Activated gamma-delta T cell treated with anti-CD3 and anti-CD28 coated beads, Interleukin-2, amount 50 U/mL, for 16 hours (primary cell): Measurements from ENCODE around the gene CAMKMT.

Source experiments
- DNase-seq: peaks from one replicate; pipeline ENCODE4 v3.0.0-alpha.2; 2020; ENCODE audit warnings: low read depth

The CAMKMT gene

DNA sequence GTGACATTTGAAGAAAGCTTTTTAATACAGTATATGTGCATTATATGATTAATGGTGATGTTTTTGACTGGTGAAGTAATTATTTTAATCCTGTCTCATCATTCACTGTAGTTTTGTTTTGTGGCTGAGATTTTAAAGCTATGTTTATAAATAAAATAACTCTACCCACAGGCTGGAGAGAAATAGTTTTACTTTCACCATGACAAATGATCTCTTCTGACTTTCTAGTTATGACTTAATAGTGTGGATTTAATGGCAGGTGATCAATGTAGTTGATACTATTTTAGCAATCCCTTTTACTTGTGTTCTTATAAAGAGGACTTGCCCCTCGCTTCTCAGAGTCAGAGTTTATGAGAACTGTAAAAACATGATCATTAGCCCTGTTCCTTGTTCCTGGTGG, 290.2 kb downstream of the CAMKMT start:
- no peak for DNase-seq

DNA sequence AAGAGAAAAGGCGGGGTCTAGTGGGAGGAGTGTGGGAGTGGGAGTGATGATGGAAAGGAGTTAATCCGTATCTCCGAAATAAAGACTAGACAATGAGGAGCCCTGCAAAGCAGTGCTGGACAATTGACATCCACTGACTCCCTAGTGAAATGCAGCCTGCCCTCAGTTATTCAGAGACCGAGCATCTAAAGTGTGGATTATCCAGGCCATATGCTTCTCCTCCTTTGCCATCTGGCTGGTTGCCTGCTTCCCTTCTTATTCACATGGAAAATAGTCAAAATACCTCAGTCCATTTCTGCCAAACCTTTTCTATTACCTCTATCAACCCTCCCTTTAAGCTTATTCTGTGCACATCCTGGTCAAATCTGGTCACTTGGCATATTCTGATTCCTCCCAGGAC, 291.0 kb downstream of the CAMKMT start:
- DNase-seq, result no peak

DNA sequence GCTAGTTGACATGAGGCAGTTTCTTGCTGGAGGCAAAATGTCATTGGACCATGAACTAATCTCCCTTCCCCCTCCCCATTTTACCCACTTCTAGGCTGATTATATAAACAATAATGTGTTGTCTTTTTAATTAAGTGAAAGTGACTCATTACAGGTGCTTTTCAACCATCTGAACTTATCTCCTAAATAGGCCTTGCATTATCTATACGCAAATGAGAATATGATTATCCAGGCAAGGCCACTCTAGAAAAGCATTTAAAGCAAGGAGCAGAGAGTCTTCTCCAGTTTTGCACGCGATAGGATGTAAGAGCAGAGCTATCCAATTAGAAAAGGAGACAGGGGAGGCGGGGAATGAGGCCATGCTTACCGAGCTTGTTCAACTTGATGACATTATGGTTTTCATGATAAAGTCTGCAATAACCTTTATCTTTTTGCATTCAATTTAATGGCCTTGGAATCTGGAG, 293.7 kb downstream of the CAMKMT start:
- no peak for DNase-seq

DNA sequence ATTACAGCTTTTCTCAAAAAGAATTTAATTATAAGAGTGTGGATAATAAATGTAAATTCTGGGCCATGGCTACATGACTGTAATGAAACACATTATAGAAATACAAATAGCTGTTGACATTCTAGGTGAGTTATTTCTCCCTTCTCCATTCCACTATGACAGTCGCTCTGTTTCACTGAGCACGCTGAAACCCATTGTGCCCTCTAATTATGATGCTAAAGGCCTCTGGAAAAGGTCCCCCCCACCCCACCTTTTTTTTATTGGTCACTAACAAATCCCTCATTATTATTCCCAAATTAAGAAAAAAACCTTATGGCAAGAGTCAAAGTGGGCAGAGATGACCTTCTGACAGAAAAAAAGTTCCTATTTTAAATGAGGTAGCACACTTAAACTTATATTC, 294.7 kb downstream of the CAMKMT start:
- DNase-seq, result no peak

DNA sequence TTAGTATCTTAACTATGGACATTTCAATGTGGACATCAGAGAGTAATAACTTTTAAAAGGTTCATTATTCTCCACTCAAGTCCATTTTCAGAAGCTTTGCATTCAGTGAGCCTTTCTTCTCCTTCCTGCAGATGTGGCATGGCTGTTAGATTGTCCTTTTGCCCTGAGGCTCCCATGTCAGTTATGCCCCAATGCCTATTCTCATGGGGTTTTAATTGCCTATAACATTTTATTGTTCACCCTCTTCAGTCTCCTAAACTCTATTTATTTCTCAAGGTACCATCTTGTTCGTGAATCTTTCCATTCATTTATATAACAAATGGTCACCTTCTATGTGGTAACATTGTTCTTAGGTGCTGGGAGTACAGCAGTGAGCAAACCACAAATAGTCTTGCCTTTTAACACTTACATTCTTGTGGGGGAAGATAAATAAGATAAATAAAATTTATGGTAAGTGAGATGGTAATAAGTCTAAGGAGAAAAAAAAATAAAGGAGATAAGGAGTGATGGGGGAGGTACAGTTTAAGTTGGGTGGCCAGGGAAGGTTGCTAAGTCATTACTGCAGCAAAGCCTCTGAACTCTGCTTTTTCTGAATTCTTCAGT, 301.8 kb downstream of the CAMKMT start:
- DNase-seq, result no peak

DNA sequence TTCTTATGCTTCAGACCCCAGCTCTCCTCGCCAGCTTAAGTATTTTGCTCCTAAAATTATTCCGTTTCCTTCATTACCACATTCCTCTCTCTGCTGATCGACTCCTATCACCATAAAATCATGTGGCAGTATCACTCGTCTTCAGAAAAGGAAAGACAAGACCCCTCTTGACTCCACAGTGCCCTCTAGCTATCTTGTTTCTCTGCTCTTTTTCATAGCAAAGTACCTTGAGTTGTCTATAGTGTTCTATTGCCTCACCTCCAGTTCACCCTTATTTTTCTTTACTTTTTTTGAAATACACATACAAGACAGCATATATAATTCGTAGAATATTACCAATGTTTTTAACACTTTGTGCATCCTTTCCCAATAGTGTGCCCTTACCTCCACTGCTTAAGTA, 306.6 kb downstream of the CAMKMT start:
- no peak for DNase-seq

DNA sequence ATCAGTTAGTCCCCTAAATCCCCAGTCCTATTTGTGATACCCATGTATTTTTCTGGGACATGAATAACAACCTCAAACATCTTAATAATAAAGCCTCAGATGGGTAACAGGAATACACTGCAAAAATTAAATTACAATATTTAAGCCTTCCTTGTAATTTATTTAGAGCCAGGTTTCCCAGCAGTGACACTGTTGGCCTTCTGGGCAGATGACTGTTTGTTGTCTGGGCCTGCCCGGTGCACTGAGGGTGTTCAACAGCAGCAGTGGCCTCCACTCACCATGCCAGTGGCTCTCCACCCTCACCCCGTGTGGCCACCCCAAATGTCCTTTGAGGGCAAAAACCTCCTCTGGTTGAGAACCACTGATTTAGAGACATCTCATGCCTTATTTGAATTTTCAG, 309.5 kb downstream of the CAMKMT start:
- no peak for DNase-seq

DNA sequence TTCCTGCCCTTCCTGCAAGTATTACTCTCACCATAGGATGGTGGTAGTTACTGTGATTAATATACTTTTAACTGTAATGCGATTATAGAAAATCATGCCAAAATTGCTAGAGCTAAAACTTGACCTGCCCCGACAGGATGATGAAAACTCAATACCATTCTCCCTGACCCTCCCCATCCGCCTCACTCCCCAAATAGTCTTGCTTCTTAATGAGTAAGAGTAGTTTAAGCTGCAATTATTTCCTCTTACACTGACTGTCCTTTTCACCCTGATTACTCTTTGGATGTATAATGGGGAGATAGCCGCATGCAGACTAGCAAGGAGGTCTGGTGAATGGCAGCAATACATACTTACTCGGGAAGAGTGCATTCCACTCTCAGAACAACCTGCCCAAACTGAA, 310.2 kb downstream of the CAMKMT start:
- DNase-seq, result no peak

DNA sequence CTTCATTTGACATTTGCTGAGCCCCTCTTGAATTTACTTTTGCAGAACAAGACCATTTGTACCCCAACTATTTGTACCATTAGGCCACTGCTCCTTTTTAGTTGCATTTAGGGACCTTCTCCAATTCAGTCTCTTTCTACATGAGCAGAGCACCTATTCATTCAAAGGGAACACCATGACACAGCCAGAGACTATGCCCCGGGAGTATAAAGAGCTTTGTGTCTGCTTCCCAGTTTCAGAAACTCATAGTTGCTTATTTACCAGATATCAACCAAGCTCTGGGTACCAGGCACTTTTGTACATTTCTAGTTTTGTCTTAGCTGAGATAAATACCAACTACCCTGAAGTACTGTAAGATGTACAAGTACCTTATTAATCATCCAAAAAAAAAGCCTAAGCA, 310.7 kb downstream of the CAMKMT start:
- no peak for DNase-seq

DNA sequence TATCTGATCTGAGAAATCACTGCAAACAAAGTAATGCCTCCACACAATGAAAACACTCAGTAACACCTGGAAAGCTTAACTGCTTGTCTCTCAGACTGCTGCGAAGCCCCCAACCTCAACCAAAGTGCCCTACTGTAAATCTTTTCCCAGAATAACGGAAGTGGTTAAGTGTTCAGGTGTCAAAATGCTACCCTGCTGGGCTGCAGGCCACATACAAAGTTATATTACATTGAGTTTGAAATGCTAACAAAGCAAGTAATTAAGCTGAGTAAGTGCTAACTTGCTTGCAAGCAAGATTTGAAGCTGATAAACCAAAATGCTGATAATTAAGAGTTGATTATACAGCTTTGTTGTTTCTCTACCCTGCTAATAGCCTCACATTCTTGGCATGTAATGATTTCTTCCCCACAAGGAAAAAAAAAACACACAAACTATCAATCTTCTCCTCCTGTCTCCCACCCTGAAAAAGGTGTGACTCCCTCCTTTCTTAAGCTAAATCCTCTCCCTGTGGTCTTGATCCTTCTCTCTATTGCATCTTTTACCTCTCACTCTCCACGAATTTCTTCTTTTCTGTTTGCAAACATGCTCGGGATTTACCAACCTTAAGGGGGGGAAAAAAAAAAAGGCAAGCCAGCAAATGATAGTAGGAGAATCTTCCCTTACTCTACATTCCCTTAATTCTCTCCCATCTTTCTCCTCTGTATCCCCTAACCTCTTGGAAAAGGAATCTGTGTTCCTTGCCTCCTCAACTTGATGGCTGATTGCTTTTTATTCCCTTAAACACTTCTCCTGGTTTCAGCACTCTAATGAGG, 312.9 kb downstream of the CAMKMT start:
- no peak for DNase-seq

DNA sequence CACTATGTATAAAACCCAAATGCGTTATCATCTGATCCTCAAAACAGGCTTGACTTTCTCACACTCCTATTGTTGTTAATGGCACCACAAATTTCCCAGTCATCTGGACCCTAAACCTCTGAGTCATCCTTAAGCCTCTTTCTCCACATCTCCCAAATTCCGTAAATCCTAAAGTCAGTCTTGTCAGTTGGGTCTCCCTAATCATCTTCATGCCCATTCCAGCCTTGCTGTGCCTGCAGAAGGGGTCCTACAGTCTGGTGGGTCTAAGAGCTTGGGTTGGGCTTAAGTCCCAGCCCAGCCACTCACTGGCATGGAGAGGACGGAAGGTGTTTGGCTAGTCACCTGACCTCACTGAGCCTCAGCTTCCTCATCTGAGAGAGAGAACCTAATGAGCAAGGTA, 314.6 kb downstream of the CAMKMT start:
- no peak for DNase-seq

DNA sequence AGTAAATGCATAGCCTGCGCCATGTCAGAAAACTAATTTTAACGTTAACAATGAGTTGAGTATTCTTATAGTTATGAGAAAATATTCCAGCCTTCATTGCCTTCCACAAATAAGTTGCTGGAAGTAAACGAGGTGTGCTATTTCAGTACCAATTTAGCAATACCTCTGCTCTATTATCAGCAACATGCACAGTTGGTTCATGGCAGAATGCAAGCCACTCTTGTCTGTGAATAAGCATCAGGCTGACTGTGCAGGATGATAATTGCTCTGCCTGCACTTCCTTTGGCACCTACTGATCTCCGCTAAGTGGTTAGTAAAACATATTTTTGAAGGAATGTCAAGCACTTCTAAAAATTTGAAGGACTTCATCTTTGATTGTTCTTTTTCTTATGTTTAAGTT, 317.8 kb downstream of the CAMKMT start:
- no peak for DNase-seq

DNA sequence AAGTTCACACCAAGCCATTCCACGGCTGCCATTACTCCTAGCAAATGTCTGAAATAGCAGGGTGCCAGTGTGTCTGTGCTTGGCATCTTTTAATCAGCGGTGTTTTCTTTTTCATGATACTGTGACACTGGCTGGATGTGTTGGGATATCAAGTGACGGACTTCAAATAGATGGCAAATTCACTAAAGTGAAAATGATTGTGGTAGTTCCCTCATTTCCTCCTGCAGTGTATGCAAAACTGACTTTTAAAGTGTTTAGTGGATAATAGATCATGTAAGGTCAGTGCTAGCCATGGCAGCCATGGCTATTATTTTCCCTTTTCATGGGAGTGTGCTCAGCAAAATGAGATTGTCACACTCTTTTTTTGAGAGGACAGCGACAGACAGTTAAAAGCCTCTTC, 318.2 kb downstream of the CAMKMT start:
- DNase-seq, result no peak

DNA sequence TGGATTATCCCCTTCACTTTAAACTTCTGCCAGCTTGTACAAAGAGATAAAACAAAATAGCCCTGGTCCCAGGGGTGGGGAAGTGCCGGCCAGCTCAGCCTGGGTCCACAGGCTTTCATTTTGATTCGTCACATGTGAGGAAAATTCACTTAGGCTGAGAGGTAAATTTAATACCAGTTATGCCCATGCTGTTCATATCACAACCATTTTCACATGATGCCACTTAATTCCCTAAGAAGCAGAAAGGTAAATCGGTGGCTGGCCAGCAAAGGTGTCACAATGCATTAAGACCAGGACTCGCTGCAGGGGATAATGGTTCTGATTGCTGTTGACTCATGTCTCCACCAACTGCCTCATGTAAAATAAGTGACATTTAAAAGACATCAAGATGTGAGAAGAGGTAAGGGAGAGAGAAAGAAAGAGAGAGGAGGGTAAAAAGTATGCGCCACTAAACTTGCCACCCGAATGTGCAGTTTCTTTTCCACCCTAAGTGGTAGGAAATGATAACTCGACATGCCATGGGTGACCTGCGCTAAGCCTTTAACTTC, 318.8 kb downstream of the CAMKMT start:
- no peak for DNase-seq

DNA sequence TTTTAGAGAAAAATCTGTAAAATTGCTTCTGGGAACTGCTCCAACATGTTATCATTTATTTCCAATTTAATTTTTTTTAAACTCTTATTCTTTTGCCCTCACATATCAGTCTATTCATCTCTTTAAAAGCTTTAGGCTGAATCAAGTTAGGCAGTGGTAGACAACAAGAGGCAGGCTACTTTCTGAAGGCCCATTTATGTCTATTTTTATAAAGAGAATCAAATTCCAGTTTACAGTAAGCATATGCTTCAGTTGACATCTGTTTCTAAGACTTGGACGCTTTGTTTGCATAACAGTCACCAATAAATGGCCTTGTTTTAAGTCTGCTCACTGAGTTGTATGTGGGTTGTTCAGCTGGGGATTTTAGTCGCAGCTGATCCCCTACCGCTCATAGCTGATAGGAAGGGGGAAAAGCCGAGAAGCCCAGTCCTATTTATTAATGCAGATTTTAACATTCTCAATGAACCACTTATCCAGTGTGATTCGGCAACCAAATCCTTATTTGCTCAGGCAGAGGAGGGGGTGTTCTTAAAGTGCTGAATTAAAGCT, 319.3 kb downstream of the CAMKMT start:
- no peak for DNase-seq

DNA sequence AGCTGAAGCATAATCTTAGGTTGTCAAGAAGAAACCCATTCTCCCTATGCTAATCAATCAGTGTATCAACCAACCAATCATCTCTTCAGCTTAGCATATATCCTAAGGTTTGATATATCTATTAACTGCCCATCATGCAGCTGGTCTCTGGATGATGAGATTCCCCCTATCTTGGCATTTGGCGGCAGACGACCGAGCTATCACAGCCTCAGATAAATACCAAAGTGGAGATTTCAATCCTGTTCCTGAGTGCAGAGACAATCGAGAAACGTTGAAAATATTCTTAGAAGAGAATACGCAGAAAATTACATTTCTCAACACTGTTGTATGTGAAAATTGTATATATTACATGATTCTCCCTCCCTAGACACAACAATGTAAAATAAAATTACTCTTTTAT, 320.7 kb downstream of the CAMKMT start:
- no peak for DNase-seq

DNA sequence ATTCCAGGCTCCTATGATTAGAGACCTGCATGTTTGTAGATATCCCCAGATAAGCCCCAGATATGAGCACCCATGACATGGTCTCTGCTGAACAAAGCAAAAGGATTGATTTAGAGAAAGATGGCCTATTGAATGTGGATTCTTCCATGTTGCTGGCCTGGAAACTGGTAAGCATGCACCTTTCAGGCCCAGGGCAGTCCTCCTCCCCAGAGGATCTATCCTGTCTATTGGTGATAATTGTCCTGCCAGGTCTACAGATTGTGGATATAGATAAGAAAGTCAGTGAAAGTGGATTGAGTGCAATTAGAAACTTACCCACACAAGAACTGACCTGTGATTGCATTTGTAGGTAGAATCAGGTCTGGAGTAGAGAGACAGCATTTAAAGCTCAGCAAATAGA, 322.8 kb downstream of the CAMKMT start:
- DNase-seq, result no peak

DNA sequence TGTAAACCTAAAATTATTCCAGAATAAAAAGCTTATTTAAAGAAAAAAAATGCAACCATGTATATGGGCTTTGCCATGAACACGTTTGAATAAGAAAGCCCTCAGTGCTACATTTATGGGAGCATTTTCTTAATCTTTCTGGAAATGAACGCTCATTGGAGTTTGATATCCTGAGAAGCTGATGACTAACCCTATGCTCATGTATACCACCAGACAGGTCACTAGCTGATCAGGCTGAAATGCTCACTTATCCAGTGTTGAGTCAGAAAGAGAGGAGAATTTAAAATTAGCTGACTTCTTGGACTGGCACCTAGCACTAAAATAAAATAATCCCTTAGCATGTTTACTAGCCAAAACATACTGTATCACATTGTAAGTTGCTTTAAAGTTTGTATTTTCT, 324.8 kb downstream of the CAMKMT start:
- no peak for DNase-seq

DNA sequence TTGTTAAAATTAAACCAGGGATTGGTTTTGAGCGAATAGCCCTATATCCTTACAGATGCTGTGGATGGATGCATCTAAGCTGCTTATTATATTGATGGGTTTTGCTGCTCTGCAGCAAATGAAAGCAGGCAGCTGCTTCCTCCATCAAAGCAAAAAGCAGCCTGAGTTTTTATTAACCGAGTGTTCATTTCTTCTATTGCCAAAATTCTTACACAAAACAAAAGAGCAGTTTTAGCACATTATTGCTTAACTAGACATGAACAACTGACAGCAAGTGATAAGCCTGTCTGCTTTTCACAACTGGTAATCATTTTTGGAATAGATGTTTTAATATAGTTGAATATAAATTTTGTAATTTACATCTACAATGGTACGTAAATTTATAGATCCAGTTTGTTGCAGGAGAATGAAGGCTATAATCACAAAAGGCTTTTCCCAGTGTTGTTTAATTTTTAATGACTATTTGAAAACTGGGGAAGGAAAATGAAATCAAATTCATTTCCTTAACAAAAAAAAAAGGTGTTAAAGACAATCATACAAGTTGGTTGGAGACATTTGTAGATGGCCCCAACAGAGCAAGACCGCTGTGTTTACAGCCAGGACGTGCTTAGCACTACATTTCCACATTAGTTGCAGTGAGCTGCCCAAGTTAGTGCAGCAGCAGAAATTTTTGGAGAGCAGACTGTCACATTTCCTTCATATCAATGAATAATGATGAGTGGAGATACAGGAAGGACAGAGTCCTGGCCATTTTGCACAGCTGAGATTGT, 326.1 kb downstream of the CAMKMT start:
- DNase-seq, result no peak

DNA sequence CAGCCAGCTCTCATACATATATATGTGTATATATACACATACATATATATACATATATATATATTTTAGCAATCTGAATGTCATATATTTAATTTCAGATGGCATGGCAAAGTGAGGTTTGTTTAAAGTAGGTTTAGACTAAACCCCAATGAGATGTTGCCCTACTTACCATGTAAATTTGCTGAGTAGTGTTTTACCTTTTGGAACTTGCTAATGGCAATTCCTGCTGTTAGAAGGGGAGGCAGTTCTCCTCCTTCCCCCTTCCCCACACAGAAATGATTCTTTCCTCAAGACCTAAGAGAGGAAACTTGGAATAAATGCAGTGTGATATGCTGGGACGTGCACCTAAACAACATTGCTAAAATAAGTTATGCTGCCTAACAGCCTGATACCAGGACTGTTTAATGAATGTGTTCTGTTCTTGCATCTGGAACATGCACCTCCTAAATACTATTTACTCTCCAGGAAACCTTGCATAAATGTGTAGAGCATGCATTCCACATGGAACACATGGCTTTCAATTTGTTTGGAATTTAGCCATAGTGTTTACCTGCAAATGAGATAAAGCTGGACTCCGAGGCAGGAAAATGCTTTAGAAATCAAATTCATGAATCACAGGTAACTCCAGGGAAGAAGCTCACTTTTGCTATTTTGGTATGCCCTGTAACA, 326.8 kb downstream of the CAMKMT start:
- no peak for DNase-seq

DNA sequence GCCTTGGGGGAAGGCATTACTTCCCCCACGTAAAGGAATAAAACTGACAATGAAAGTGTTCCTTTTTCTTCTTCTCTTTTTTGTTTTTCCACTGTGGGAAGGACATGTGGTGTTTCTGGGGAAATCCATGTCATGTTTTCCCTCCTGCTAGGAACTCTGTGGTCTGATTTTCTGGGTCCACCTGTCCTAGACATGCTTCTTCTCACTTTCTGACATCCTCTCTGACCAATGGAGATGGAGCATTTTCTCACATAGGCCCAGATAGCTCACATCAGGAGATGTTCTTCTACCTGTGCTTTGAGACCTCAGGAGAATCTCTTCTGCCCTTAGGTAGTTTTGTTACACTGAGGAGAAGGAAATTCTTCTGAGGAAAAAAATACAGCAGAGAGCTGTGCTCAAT, 327.8 kb downstream of the CAMKMT start:
- no peak for DNase-seq

DNA sequence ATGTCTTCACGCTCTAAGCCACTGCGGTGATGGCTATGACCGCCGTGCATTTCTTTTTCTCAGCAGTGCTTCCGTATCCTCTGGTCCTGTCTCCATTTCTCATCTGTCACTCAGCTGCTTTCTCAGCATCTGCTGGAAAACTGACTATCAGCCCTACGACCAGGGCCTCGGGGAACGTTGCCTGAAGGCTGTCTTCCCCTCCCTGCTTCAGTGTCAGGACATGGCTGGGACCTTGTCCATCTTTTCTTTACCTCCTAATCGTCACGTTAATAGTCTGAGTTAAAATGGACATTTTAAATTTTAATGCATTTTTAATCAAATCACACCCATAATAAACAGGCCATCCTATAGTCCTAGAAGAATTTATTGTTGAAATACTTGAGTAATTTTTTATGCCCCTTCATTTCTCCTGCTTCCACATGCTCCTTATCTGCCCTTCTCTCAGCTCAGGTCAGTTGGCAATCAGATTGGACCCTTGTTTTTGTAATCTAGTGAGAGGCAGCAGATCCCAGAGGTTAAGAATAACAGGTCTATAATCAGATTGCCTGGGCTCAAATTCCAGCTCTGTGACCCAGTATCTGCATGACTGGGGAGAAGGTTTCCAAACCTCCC, 329.5 kb downstream of the CAMKMT start:
- DNase-seq, result no peak
